SU-DHL-6 (cell line): ENCODE data around the gene STYX.

Experiments
- H2AFZ ChIP-seq: fragments of 200-600 bp; sonication (generic); 2 replicates; pipeline ENCODE4 v1.6.1; 2014; ENCODE audit warnings: low read depth, mild to moderate bottlenecking, moderate library complexity, mixed read lengths, antibody characterized with exemption, low read length; ENCODE audit not compliant: severe bottlenecking
- H3F3A ChIP-seq: fragments of 200-600 bp; shearing (Covaris generic); 2 replicates; pipeline ENCODE4 v1.6.0; 2016; ENCODE audit warnings: antibody characterized with exemption, mild to moderate bottlenecking; ENCODE audit not compliant: insufficient read depth
- H3K27ac ChIP-seq: fragments of 200-600 bp; sonication (generic); 2 replicates; pipeline ENCODE4 v1.5.1; 2016; ENCODE audit warnings: low read depth, mild to moderate bottlenecking, low read length, moderate library complexity, mixed read lengths
- H3K27me3 ChIP-seq: fragments of 200-600 bp; sonication (generic), shearing (Covaris generic); 2 replicates; pipeline ENCODE4 v1.6.0; 2014; ENCODE audit warnings: mild to moderate bottlenecking, low read length
- H3K36me3 ChIP-seq: fragments of 200-600 bp; sonication (generic); 2 replicates; pipeline ENCODE4 v1.6.1; 2014; ENCODE audit warnings: mild to moderate bottlenecking, low read length, mixed read lengths
- H3K4me2 ChIP-seq: fragments of 300-600, 200-600 bp; shearing (Covaris generic), sonication (generic); 2 replicates; pipeline ENCODE4 v1.6.0; 2014; ENCODE audit warnings: low read length, low read depth, mild to moderate bottlenecking; ENCODE audit not compliant: poor library complexity, severe bottlenecking
- H3K4me3 ChIP-seq: fragments of 200-600 bp; sonication (generic); 2 replicates; pipeline ENCODE4 v1.5.1; 2014; ENCODE audit warnings: antibody characterized with exemption, low read length, mild to moderate bottlenecking, mixed read lengths; ENCODE audit not compliant: insufficient read depth, poor library complexity, severe bottlenecking
- H3K79me2 ChIP-seq: fragments of 200-600 bp; sonication (generic); 2 replicates; pipeline ENCODE4 v1.6.1; 2014; ENCODE audit warnings: mild to moderate bottlenecking, low read length, moderate library complexity; ENCODE audit not compliant: insufficient read depth
- H3K9ac ChIP-seq: fragments of 200-600 bp; sonication (generic); 2 replicates; pipeline ENCODE4 v1.7.0; 2014; ENCODE audit warnings: mild to moderate bottlenecking, low read length
- H3K9me2 ChIP-seq: fragments of 200-600 bp; sonication (generic); replicated peaks from 2 replicates; pipeline ENCODE4 v1.6.1; 2014; ENCODE audit warnings: low read length; ENCODE audit not compliant: insufficient read depth
- H3K9me3 ChIP-seq: fragments of 200-600 bp; sonication (generic); 2 replicates; pipeline ENCODE4 v1.6.1; 2014; ENCODE audit warnings: low read length, mixed read lengths; ENCODE audit not compliant: insufficient read depth
- H4K20me1 ChIP-seq: fragments of 200-600 bp; sonication (generic); 2 replicates; pipeline ENCODE4 v1.6.1; 2014; ENCODE audit warnings: low read depth, mild to moderate bottlenecking, antibody characterized with exemption, low read length, moderate library complexity, mixed read lengths
- EZH2phosphoT487 ChIP-seq: fragments of 200-600 bp; sonication (generic), shearing (Covaris generic); conservative IDR thresholded peaks from 2 replicates; pipeline ENCODE4 v1.6.1; 2018; ENCODE audit warnings: mild to moderate bottlenecking, antibody characterized with exemption, low read length, moderate library complexity, mixed read lengths
- TF ChIP-seq, protein P1 (sequence below): fragments of 200-600 bp; sonication (generic); IDR thresholded peaks from one replicate; pipeline ENCODE4 v1.5.1; 2017; ENCODE audit warnings: antibody characterized with exemption, mild to moderate bottlenecking, low read length, moderate library complexity; ENCODE audit not compliant: insufficient read depth, poor library complexity, severe bottlenecking

STYX gene

DNA sequence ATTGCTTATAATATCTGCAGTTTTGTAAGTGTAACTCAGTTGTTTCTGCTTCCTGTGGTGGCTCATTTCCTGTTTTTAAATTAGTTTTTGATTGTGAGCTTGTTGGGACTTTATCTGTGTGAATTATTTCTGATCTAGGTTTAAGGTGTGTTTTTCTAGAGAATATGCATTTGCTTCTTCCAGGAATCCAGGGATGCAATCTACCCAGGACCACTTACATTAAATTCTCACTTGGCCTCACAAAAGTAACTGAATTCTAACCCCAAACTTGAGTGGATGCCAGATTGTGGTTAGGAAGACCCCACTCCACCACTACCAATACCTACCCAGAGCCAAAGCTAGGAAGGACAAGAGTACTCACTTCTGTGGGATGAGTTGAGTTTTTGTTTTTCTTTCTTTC lies 11.9 kb downstream of the STYX start:
- H3K79me2 ChIP-seq: peaks cover 73% of the 10 kb centered on the region
- peak overlapping the region; percentile 63 for H3K4me2 ChIP-seq
- H3K27ac ChIP-seq: peak overlapping the region; percentile 87
- peaks cover 34% of the 10 kb centered on the region for H3F3A ChIP-seq
- H3K27me3 ChIP-seq: no peaks in the 10 kb centered on the region
- peak overlapping the region; percentile 40 for H3K4me3 ChIP-seq
- H3K9ac ChIP-seq: peak overlapping the region; percentile 38
- no peaks in the 10 kb centered on the region for H3K9me3 ChIP-seq
- TF ChIP-seq, protein P1, sequence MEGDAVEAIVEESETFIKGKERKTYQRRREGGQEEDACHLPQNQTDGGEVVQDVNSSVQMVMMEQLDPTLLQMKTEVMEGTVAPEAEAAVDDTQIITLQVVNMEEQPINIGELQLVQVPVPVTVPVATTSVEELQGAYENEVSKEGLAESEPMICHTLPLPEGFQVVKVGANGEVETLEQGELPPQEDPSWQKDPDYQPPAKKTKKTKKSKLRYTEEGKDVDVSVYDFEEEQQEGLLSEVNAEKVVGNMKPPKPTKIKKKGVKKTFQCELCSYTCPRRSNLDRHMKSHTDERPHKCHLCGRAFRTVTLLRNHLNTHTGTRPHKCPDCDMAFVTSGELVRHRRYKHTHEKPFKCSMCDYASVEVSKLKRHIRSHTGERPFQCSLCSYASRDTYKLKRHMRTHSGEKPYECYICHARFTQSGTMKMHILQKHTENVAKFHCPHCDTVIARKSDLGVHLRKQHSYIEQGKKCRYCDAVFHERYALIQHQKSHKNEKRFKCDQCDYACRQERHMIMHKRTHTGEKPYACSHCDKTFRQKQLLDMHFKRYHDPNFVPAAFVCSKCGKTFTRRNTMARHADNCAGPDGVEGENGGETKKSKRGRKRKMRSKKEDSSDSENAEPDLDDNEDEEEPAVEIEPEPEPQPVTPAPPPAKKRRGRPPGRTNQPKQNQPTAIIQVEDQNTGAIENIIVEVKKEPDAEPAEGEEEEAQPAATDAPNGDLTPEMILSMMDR: no peak
- no peak for TF ChIP-seq EZH2phosphoT487
- no peaks in the 10 kb centered on the region for H4K20me1 ChIP-seq
- no peaks in the 10 kb centered on the region for H3K9me2 ChIP-seq
- peak overlapping the region; percentile 42 for H2AFZ ChIP-seq
- H3K36me3 ChIP-seq: peaks cover 12% of the 10 kb centered on the region; the same call in 1 of the 2 replicates

DNA sequence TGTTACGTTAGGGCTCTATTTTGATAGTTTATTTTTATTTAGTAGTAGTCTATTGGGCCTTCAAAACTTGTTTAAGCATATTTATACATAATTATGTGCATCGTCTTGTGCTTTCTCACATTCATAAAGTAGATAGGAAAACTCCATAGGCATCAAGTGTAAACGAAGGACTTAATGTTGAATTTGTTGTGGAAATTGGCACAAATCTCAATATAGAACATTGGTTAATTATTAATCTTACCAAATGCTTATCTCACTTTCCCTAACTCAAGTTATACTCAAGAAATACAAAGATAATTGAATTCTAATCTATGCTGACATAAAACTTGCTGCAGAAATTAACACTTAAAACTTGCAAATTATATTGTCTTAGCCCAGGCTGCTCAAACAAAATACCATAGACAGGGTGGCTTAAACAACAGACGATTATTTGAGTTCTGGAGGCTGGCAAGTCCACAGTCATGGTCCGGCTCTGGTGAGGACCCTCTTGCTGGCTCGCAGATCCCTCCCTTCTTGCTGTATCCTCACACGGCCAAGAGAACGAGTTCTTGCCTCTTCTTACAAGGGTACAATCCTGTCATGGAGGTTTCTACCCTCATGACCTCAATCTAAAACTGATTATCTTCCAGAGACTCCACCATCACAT lies 18.8 kb downstream of the STYX start:
- Histone ChIP-seq H3K9me3 (no peaks in the 10 kb centered on the region), H3K79me2 (peaks cover 9% of the 10 kb centered on the region), H3K9me2 (no peaks in the 10 kb centered on the region), H2AFZ (no peak overlapping the region), H3K4me3 (no peak overlapping the region), H3K27me3 (no peaks in the 10 kb centered on the region), H3K4me2 (no peak overlapping the region), H4K20me1 (no peaks in the 10 kb centered on the region), H3K9ac (no peak overlapping the region), H3F3A (peaks cover 17% of the 10 kb centered on the region; the same call in 1 of the 2 replicates), H3K27ac (no peak overlapping the region), H3K36me3 (peaks cover 30% of the 10 kb centered on the region; the same call in 1 of the 2 replicates)
- TF ChIP-seq EZH2phosphoT487: no peak
- TF ChIP-seq, protein P1: no peak

DNA sequence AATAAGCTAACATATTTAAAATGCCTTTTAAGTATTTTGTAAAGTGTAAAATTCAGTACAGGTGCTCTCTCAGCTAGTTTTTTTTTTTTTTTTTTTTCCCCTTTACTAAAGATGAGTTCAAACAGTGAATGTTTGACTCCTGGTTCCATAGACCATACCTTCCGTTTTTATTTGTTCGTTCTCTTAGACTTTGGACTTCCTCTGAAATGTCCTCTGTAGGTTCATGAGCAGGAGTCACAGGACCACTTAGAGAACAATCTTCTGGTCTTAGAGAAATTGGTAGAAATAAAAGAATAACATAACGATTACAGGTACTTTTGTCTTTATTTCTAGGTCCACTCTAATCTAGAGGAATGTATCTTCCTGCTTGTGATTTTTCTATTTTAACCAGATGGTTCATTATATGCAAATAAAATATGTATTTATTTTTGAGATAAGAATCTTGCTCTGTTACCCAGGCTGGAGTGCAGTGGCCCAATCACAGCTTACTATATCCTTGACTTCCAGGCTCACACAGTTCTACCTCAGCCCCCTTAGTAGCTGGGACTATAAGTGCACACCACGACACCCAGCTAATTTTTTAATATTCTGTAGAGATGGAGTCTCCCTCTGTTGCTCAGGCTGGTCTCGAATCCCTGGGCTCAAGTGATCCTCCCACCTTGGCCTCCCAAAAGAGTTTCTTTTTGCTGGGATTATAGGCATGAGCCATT lies 25.8 kb downstream of the STYX start:
- Histone ChIP-seq H3K79me2 (no peaks in the 10 kb centered on the region), H3F3A (peaks cover 6% of the 10 kb centered on the region; the same call in 1 of the 2 replicates), H3K4me2 (no peak overlapping the region), H3K9ac (no peak overlapping the region), H3K4me3 (no peak overlapping the region), H2AFZ (no peak overlapping the region), H3K27ac (no peak overlapping the region), H3K9me2 (no peaks in the 10 kb centered on the region), H4K20me1 (no peaks in the 10 kb centered on the region), H3K9me3 (no peaks in the 10 kb centered on the region), H3K36me3 (peaks cover 14% of the 10 kb centered on the region; the same call in 1 of the 2 replicates), H3K27me3 (no peaks in the 10 kb centered on the region)
- TF ChIP-seq, protein P1: no peak
- TF ChIP-seq EZH2phosphoT487: no peak
